H1 (cell line): ENCODE measurements around the gene IFNW1.

Experiments used
- CTCF ChIP-seq, 3 experiments: IDR thresholded peaks; 1 replicate in 2 of 3; 2 replicates in 1 of 3; pipeline versions ENCODE4 v1.5.1 to v1.6.1; 2011; ENCODE audit warnings: low read length in 3 of 3, mild to moderate bottlenecking in 3 of 3, inconsistent platforms in 2 of 3, low read depth in 1 of 3, moderate library complexity in 1 of 3; ENCODE audit not compliant: insufficient read depth in 1 of 3; ENCODE audit errors: control extremely low read depth in 1 of 3
- RBBP5 ChIP-seq: IDR thresholded peaks from 2 replicates; pipeline ENCODE4 v1.7.1; 2012; ENCODE audit warnings: low read depth, mild to moderate bottlenecking, inconsistent platforms, low read length, moderate library complexity, borderline replicate concordance
- TCF12 ChIP-seq: IDR thresholded peaks from 2 replicates; pipeline ENCODE4 v1.6.1; 2011; ENCODE audit warnings: low read depth, mild to moderate bottlenecking, low read length

GRCh38 chr9:21160178-21160577, 18.5 kb upstream of the IFNW1 start:
- TF ChIP-seq TCF12 = no peak
- TF ChIP-seq CTCF (IDR thresholded peaks at IDR 0.05; ENCODE audit: control extremely low read depth in 1 of 3, insufficient read depth in 1 of 3, low read depth in 1 of 3, low read length in 3 of 3) = no peak
- TF ChIP-seq RBBP5 = no peak
